Activated CD4-positive, CD25-positive, alpha-beta regulatory T cell treated with anti-CD3 and anti-CD28 coated beads, Interleukin-2, amount 50 U/mL, for 72 hours (primary cell): Measurements from ENCODE around the gene ZNF345.
A peak's percentile ranks its signal among the peaks of the same experiment; 100 is the strongest.

Experiments used
- DNase-seq: peaks from one replicate; pipeline ENCODE4 v3.0.0; 2021

The ZNF345 gene

DNA sequence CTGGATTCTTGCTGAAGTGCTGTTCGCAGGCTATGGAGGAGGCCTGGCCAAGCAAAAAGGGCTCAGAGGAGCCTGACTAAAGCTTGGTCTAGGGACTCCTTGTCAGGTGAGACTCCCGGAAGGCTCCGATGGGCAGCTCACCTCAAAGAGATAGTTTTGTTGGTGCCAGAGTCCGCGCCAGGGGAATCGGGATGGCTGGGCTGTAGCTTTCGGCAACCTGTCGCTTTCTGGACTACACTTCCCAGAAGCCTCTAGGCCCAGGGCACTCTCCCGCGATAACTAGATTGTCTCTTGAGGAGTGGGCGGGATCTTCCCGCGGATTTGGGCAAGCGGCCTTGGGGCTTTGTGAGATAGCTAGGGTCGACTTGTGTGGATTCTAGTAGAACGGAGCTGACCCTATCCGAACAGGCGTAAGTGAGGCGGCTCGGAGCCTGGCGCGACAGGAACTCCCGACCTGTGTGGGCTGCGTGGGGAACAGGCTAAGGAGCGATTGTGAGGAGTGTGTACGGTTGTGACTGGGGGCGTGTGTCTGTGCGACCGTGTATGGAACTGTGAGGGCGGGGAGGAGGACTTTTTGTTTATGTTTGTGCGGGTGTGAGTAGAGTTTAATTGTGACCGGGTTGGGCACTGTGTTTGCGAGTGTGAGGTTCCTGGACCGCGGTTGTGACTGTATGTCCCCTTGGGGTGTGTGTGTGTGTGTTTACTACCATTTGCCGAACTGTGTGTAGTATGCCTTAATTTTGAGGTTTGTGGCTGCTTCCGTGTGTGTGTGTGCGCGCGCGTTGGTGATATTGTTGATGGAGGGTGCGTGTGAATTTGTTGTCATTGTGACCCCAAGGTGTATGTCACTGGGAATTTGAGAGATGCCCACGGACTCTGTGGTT, at the start of gene ZNF345:
ZNF345 (plus strand) TSS at position 318 of the 884 bp plus-strand sequence. CDS start 25,955 bp downstream, outside the sequence.
- peak; percentile 77 for DNase-seq

DNA sequence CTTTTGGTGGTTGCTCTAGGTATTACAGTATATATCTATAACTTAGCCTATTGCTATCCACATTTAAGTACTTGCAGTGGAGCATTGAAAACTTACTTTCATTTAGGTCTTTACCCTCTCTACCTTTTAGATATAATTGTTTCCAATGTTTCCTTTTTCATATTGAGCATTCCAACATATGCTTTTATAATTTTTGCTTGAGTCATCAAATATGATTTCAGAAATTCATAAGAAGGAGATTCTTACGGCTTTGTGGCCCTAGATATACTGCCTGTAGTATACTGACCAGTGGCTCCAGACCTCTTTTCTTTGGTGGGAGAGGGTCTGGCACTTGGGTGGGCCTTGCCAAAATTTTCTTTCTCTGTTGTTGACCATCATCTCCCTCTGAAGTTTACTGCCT, 45.3 kb upstream of the ZNF345 start:
- DNase-seq: no peak

DNA sequence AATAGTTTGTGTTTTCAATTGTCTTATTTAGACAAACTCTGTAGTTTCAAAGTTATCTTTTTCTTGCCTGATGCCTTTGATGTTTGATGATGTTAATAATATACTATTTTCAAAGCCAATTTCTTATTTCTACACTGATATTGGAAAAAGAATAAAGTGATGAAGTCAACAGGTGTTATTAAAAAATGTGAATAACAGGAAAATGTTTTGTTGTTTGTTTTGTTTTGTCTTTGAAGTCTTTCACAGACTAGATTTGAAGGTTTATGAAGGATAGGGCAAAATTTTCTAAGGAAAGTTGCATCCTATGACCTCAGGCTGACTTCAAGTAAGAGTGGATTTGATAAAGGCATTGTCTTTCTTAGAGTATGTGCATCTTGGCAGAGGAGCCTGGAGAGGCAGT, 43.6 kb upstream of the ZNF345 start:
- DNase-seq: no peak

DNA sequence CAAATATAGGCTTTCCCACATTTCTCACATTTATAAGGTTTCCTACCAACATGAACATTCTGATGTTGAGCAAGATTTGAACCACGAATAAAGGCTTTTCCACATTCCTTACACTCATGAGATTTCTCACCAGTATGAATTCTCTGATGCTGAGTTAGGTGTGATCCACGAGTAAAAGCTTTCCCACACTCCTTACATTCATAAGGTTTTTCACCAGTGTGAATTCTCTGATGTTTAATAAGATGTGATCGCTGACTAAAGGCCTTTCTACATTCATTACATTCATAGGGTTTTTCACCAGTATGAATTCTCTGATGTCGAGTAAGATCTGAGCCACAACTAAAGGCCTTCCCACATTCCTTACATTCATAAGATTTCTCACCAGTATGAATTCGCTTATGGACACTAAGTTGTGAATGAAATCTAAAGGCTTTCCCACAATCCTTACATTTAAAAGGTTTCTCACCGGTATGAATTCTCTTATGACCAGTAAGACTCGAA, 31.5 kb upstream of the ZNF345 start:
- no peak for DNase-seq

DNA sequence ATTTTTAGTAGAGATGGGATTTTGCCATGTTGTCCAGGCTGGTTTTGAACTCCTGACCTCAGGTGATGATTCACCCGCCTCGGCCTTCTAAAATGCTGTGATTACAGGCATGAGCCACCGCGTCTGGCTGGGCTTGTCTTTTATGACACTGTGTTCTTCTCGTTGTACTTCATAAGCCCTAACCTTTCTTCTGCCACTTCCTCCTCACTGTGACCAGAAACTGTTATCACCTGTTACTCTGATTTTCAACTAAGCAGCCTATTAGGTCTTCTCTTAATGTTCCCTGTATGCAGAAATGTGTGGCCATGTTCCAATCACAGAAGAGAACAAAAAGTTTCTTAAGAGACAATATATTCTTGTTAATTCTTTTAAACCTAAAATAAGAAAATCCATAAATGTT, 28.9 kb upstream of the ZNF345 start:
- no peak for DNase-seq

DNA sequence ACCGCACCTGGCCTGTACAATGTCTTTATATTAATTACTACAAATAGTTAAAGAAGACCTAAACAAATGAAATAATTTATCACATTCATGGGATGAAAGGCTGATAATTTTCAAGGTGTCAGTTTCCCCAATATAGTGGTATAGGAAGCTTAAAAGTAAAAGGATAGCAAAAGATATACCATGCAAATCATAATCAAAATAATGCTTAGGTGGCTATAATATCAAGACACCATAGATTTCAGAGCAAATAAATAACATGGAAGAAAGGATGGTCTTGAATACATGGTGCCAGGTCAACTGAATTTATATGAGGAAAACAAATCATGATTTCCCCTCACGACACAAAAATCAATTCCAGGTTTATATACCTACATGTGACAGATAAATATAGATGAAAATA, 17.2 kb upstream of the ZNF345 start:
- DNase-seq: no peak

DNA sequence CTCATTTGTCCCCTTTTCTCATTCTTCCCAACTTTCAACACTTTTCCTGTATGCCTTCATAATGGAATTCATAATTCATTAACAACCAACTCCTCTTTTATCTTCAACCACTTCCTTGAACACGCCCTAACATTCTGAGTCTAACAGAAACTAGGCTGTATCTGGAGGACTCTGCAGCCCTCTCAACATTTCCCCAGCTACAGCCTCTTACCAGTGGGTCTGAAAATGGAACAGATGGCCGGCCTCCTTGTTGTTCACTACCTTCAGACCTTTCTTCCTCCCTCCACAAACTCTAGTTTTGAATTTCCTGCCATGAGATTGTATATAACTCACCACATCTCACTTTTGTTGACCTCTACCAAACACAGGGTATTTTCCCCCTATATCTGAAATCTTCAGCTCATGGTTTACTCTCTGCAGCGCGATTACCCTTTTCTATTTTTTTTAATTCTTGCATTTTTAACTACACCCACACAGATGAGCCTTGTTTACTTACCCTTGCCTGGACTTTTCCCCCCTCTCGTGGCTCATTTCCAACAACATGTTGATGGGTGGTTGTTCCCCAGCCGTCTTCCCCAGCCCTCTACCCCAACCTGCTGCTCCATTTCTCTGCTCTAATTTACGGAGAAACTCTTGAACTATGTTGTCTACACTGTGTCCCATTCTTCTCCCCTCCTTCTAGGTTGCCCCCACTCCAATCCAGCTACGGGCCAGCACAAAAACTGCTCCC, 13.3 kb upstream of the ZNF345 start:
- no peak for DNase-seq

DNA sequence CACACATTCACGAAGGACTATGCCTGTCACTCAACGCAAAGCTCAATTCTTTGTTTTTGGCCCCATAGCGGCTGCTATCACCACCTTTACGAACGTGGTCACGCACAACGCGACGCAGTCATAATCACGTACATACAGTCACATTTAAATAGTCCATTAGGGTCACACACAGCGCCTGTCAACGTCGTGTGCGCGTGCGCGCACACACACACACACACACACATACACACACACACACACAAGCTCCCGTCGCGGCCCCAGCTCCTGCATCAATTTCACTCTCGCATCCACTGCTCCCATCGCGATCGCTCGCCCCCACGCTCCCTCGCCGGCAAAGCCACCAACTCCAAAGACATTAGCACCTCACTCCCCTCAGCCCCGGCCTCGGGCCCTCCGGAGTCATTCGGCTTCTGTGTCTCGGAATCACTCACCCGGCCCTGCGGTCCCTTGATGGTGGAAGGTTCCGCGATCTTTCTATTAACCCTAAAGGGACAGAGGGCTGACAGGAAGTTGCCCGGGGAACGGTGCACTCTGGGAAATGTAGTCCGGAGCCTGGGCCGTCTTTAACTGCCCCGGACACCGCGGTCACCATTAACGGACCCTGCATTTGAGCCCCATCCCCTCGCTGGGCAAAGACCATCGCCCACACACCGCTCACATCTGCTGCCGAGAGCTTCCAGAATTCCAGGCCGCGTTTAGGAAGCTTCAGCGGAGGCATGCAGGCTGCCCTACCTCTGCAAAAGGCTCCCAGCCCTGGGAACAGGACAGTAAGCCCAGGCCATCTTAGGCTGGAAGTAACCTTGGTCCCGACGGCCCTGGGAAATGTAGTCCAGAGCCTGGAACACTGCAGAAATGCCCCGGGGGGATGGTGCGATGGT, 12.5 kb upstream of the ZNF345 start, which contains the start of gene ZNF790:
ZNF790 (minus strand) TSS at position 482 of the 878 bp plus-strand sequence. CDS start 12,768 bp downstream, outside the sequence.
- peak; percentile 79 for DNase-seq

DNA sequence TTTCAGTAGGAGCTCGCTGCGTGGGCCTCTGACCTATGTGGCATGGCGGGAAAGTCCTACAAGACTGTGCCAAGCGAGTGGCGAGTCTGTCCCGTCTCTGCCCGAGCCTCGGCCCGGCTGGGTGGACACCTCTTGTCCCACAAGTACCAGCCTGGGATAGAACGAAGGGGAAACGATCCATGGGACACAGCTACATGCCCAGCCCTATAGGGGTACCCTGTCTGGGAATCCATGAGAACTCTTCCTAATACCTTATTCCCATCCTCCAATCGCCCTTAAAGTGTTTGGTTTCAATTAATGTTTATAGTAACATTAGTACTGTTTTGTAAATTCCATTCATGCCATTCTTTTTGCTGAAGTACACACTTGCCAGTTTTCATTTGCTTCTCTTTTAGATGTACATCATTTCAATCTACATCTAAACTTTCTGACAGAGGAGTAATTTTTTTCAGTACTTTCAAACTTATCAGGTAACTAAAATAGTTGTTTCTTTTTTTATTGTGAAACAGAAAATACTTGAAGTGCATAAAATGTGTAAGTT, 11.8 kb upstream of the ZNF345 start:
- no peak for DNase-seq

DNA sequence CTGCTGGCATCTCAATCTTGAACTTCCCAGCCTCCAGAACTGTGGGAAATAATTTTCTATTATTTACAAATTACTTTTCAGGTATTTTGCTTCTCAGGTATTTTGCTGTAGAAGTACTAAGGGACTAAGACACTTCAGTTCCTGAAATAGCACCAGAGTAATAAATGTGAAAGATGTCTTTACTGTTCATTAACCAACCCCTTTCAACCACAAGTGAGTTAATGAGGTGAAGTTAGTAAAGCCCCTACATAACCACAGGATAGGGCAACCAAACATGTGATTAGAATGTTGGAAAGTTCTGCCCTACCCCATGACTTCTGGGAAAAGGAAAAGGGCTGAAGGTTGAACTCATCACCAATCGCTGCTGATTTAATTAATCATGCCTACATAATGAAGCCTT, 2.7 kb upstream of the ZNF345 start:
- no peak for DNase-seq

DNA sequence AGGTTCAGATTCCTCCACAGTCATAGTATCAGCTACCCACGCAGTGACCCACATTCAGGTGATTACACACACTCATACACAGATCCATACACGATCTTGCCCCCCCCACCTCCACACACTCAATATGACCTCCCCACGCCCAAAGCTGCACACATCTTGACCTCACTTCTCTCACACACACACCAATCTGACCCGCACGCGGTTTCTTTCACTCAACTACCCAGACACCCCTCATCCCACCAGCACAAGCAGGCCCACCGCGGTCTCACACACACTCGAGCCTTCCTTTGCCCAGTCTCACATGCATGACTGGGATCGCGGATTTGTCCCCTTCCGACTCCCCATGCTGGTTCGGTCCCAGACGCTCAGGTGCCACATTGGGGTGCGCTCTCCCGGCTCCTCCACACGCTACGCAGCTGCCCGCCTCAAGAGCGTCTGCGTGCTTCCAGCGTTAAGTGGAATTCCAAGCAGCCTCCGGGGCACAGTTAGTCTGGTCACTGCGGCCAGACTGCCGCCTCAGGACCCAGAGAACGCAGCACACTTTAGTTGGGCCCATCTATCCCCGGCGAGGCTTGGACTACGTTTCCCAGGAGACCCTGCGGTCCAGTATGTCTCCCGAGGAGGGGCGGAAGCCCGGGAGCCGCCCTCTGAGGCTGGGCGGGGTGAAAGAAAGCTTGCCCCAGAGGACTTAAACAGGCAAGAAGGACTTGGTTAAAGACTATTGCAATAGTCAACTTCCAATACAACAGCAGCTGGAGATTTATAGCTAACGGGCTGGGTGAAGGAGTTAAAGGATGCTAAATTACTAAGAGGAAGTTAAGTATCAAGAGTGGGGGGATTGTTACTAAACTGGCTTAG, 746 bp upstream of the ZNF345 start:
- peak; percentile 84 for DNase-seq

DNA sequence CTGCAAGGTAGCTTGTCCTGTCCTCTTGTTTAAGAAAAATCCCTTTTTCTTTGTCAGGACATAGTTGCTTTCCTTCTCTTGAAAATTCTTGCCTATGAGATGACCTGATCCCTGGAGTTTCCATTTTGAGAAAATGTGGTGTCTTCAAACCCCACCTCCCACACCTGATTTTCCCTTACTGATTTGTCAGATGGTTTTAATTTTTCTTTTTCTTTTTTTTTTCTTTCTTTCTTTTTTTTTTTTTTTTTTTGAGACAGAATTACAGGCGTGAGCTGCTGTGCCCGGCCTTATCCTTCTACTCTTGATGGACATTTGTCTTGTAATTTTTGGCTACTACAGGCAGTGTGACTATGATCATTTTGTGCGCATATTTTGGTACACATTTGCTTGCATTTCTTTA, 1.2 kb downstream of the ZNF345 start:
- DNase-seq: no peak

DNA sequence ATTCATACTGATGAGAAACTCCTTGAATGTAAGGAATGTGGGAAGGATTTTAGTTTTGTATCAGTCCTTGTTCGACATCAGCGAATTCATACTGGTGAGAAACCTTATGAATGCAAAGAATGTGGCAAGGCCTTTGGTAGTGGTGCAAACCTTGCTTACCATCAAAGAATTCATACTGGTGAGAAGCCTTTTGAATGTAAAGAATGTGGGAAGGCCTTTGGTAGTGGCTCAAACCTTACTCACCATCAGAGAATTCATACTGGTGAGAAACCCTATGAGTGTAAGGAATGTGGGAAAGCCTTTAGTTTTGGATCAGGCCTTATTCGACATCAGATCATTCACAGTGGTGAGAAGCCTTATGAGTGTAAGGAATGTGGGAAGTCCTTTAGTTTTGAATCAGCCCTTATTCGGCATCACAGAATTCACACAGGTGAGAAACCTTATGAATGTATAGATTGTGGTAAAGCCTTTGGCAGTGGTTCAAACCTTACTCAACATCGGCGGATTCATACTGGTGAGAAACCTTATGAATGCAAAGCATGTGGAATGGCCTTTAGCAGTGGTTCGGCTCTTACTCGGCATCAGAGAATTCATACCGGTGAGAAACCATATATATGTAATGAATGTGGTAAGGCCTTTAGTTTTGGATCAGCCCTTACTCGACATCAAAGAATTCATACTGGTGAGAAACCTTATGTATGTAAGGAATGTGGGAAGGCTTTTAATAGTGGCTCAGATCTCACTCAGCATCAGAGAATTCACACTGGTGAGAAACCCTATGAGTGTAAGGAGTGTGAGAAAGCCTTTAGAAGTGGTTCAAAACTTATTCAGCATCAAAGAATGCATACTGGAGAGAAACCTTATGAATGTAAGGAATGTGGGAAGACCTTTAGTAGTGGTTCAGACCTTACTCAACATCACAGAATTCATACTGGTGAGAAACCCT, 26.6 kb downstream of the ZNF345 start:
- DNase-seq: no peak

DNA sequence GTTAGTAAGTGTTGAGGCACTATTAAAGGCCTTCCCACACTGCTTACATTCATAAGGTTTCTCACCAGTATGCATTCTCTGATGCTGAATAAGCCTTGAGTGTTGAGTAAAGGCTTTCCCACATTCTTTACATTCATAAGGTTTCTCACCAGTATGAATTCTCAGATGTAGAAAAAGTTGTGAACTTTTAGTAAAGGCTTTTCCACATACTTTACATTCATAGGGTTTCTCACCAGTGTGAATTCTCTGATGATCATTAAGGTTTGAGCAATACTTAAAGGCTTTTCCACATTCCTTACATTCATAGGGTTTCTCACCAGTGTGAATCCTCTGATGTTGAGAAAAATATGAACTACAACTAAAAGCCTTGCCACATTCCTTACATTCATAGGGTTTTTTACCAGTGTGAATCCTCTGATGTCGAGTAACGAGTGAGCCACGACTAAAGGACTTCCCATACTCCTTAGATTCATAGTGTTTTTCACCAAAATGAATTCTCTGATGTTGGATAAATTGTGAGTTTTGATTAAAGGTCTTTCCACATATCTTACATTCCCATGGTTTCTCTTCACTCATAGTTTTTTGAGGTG, 41.2 kb downstream of the ZNF345 start:
- no peak for DNase-seq

DNA sequence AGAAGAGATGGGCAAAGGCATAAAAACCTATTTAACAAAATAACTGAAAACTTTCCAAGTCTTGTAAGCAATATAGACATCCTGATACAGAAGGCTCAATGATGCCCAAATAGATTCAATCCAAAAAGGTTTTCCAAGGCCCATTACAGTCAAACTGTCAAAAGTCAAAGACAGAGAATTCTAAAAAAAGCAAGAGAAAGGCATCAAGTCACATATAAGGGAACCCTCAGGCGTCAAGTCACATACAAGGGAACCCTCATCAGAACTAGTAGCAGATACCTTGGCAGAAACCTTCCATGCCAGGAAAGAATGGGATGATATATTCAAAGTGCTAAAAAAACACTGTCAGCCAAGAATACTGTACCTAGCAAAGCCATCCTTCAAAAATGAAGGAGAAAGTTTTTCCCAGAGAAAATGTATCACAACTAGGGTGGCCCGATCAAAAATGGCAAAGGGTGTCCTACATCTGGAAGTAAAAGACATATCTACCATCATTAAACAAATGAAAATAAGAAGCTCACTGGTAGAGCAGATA, 44.2 kb downstream of the ZNF345 start:
- DNase-seq: no peak

DNA sequence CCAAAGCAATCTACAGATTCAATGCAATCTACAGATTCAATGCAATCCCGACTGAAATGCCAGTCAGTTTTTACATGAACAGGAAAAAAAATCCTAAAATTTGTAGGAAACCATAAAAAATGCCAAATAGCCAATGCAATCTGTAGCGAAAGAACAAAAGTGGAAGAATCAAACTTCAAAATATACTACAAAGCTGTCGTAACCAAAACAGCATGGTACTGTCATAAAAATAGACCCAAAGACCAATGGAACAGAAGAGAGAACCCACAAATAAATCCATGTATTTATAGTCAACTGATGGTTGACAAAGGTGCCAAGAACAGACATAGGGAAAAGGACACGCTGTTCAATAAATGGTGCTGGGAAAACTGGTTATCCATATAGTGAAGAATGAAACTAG, 47.7 kb downstream of the ZNF345 start:
- no peak for DNase-seq

DNA sequence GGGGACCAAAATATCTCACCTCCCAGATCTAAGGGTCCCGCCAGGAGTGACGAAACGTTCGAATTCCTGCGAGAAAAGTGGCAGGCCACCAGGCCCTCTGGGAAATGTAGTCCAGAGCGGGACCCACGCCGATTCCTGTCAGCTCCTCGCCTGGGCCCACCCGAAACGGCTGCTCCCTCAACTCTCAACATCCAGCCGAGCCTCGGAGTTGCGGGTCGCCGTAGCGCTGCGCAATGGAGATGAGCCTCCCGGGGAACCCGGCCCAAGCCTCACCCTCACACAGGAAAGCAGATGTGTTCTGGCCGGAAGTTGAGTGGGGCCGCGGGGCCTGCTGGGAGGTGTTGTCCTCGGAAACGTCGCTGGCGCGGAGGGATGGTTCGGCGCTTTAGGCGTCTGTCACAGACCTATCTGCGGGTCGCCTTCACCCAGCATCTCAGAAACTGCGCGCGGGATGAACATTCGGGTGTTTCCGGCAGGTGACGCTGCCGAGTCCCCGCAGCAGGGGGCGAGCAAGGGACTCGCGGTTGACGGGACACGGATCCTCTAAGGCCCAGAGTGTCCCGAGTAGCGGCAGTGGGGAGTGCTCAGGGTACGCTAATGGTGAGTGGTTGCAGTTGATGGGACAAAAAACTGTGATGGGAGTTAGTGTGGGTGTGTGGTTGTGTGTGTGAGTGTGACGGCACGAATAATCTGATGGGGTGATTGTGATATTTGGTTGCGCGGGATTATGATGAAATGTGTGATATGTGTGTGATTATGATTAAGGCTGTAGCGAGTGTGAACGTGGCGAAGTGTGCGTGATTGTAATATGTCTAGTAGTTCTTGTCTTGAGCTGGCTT, 65.5 kb downstream of the ZNF345 start, which contains the start of the genes ZNF568 and ZNF829:
ZNF568 (plus strand) TSS at position 341 of the 839 bp plus-strand sequence. CDS start 6,439 bp downstream, outside the sequence.
ZNF829 (minus strand) TSS at position 300 of the 839 bp plus-strand sequence. CDS start 1,124 bp downstream, outside the sequence.
- peak; percentile 88 for DNase-seq

DNA sequence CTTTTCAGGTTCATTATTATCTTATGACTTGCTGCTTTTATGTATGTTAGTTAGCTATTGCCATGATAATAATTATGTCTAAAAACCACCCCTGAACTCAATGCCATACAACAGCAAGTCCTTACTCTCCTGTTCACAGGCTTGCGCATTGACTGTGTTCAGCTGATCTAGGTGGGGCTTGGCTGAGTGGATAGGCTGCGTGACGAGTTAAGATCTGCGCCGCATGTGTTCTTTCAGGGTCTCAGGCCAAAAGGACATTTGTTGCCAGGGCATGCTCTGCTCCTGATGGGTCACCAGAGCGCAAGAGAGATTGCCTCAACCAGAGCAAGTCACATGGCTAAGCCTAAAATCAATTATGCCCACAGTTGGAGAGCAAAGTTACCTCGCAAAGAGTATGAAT, 66.3 kb downstream of the ZNF345 start:
- DNase-seq: no peak
